Mesodermal cell (in vitro differentiated cells): ENCODE data around the gene CALCOCO2.

Experiments
- H3K27ac ChIP-seq: 2 replicates; pipeline ENCODE4 v1.7.0; 2013; ENCODE audit warnings: mild to moderate bottlenecking, low read depth, low read length, moderate library complexity; ENCODE audit not compliant: severe bottlenecking
- H3K36me3 ChIP-seq: 2 replicates; pipeline ENCODE4 v1.7.1; 2013; ENCODE audit warnings: mild to moderate bottlenecking, low read length, moderate library complexity; ENCODE audit not compliant: control insufficient read depth, insufficient read depth
- H3K4me1 ChIP-seq: one replicate; pipeline ENCODE4 v1.7.1; 2013; ENCODE audit warnings: mild to moderate bottlenecking, low read length; ENCODE audit not compliant: insufficient read depth, control insufficient read depth, poor library complexity, severe bottlenecking
- H3K4me3 ChIP-seq: 2 replicates; pipeline ENCODE4 v1.7.0; 2013; ENCODE audit warnings: low read length, control low read depth, mild to moderate bottlenecking; ENCODE audit not compliant: insufficient read depth, poor library complexity, severe bottlenecking; ENCODE audit errors: extremely low read depth
- H3K9me3 ChIP-seq: 2 replicates; pipeline ENCODE4 v1.7.1; 2013; ENCODE audit warnings: mild to moderate bottlenecking, low read length, moderate library complexity; ENCODE audit not compliant: control insufficient read depth
- WGBS, 2 experiments: methylation state at CpG; one replicate each; pipeline ENCODE4 v1.1.5; 2013; ENCODE audit warnings: missing lambda C conversion rate in 2 of 2; ENCODE audit not compliant: insufficient coverage in 2 of 2; 5-methylcytosine and 5-hydroxymethylcytosine counted together

The CALCOCO2 gene

DNA sequence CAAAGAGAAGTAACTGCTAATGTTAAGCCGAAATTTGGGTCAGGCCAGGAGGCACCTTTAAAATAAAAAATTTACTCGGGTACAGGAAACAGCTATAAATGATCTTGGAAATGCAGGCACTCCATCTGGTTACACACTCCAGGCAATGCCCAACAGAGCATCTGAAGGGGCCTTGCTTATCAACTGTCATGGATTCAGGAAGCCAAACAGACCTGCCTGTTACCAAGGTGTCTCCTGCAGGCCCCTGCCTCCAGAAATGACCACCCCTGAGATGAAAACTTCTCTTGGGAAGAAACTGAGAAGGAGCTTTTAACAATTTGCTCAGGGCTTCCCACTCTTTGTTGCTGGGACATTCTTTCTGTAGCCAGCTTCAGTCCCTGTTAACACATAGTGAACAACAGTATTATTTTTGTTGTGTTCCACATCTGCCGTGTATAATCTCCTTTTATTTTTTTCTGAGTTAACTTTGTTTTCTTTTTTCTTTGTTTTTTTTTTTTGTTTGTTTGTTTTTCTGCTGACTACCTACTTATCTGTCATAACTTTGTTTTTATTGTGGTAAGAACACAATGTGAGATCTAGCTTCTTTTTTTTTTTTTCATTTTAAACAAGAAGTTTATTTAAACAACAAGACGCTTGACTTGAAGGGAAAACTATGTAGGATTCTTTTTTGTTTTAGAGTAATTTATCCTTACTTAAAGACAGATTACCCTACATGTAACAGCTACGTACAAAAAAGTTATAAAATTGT is 43.0 kb downstream of the CALCOCO2 start:
- peak overlapping the region; percentile 43 for H3K27ac ChIP-seq
- H3K4me1 ChIP-seq: peaks cover 10% of the 10 kb centered on the region
- 88 to 92% methylated on average over 2 of the region's 5 CpGs for WGBS, 2 experiments
- H3K9me3 ChIP-seq: no peaks in the 10 kb centered on the region
- H3K36me3 ChIP-seq: no peaks in the 10 kb centered on the region
- no peak overlapping the region for H3K4me3 ChIP-seq

GRCh38 chr17:48878920-48879898 is 48.4 kb downstream of the CALCOCO2 start:
- 36 to 54% methylated on average over 5 to 6 of the region's 12 CpGs for WGBS, 2 experiments
- Histone ChIP-seq H3K4me3 (no peak overlapping the region), H3K36me3 (no peaks in the 10 kb centered on the region)

DNA sequence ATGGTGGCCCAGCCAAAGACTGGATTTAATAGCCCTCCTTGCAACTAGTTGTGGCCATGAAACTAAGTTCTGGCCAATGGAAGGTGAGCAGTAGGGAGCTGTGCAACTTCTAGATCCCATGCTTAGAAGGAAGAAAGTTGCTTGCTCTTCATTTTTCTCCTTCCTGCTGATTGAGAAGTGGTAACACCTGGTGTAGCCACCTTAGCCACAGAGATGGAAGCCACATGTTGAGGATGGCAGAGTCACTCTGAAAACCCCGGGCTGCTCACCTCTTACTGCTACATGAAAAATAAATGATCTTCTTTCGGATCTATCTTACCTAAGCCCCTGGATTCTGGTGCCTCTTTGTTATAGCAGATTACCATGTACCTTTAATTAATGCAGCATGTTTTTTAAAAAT is 51.4 kb downstream of the CALCOCO2 start:
- no peaks in the 10 kb centered on the region for H3K36me3 ChIP-seq
- 100% methylated on average over 1 of the region's 2 CpGs; no CpG with 5 or more reads in 1 of the 2 experiments for WGBS, 2 experiments
- no peak overlapping the region for H3K27ac ChIP-seq
- H3K4me1 ChIP-seq: peaks cover 5% of the 10 kb centered on the region
- H3K4me3 ChIP-seq: no peak overlapping the region
- H3K9me3 ChIP-seq: no peaks in the 10 kb centered on the region

More at GRCh38 chr17:48878920-48879898, 48.4 kb downstream of the CALCOCO2 start:
- Histone ChIP-seq H3K4me1 (no peaks in the 10 kb centered on the region), H3K27ac (no peak overlapping the region), H3K9me3 (no peaks in the 10 kb centered on the region)

DNA sequence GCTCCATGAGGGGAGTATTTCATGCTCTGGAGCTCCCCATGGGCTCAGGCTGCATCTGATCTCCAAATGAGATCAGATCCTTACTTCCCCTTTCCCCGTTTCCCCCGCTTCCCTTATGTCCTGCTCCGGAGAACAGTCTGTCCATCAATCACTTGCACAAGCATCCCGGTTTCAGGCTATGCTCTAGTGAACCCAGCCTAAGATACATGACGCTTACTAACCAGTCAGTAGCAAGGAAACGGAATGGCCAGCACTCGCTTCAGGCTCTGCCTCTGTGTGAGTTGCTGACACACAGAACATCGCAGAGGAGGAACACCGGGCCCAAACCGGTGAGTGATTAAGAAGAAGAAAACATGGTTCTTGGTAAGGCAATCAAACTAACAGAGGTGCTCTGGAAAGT is 52.3 kb downstream of the CALCOCO2 start:
- H3K9me3 ChIP-seq: no peaks in the 10 kb centered on the region

GRCh38 chr17:48890086-48890485 is 59.3 kb downstream of the CALCOCO2 start:
- Histone ChIP-seq H3K4me3 (no peak overlapping the region), H3K9me3 (no peaks in the 10 kb centered on the region), H3K27ac (no peak overlapping the region), H3K4me1 (peaks cover 12% of the 10 kb centered on the region), H3K36me3 (peaks cover 10% of the 10 kb centered on the region)
- WGBS, 2 experiments: 82 to 91% methylated on average over 2 of the region's 2 CpGs

More for the DNA sequence above, 52.3 kb downstream of the CALCOCO2 start:
- 91 to 94% methylated on average over 10 of the region's 10 CpGs for WGBS, 2 experiments
- Histone ChIP-seq H3K27ac (no peak overlapping the region), H3K4me3 (no peak overlapping the region), H3K36me3 (no peaks in the 10 kb centered on the region), H3K4me1 (peaks cover 5% of the 10 kb centered on the region)

DNA sequence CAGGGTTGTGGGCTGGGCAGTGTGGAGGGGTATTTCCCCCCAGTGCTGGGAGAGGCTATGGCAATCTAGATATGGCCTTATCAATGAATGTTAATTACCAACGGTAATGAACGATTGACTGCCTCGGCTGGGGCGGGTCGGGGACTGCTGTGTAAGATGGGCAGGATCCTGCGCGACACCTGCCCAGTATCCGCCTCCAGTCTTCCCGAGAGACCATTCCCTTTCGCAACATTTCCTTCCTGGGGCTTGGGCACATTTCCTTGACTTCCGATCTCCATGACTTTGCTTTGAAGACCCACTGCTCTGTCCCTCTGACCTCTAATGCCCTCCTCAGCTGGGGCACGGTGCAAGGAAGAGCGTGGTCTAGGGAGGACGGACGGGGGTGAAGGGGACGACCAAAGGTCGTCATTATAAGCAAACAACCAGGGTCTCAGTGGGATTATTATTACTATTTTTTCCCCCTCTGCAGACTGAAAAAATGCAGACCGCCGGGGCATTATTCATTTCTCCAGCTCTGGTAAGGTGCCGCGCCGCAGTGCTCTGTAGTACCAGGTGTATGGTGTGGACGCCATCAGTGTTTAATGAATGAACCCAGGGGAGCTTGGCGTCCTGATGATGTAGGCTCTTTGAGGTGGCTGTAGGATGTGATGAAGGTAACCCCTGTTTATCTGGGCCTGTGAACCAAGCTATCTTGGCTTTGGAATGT is 62.3 kb downstream of the CALCOCO2 start:
- H3K27ac ChIP-seq: peak overlapping the region; percentile 79
- H3K9me3 ChIP-seq: no peaks in the 10 kb centered on the region
- 1 to 2% methylated on average over 12 to 16 of the region's 24 CpGs for WGBS, 2 experiments

GRCh38 chr17:48893646-48894508 is 63.0 kb downstream of the CALCOCO2 start:
- Histone ChIP-seq H3K4me3 (peak overlapping the region; percentile 89), H3K4me1 (peaks cover 8% of the 10 kb centered on the region), H3K27ac (no peak overlapping the region), H3K36me3 (peaks cover 40% of the 10 kb centered on the region), H3K9me3 (no peaks in the 10 kb centered on the region)
- WGBS, 2 experiments: 24 to 55% methylated on average over 2 to 3 of the region's 5 CpGs

More for the DNA sequence above, 62.3 kb downstream of the CALCOCO2 start:
- peak overlapping the region; percentile 89 for H3K4me3 ChIP-seq
- peaks cover 8% of the 10 kb centered on the region for H3K4me1 ChIP-seq
- peaks cover 37% of the 10 kb centered on the region for H3K36me3 ChIP-seq

- Histone ChIP-seq H3K27ac (no peak overlapping the region), H3K9me3 (no peaks in the 10 kb centered on the region), H3K4me1 (peaks cover 8% of the 10 kb centered on the region), H3K36me3 (peaks cover 40% of the 10 kb centered on the region), H3K4me3 (no peak overlapping the region)
- WGBS, 2 experiments: 74 to 83% methylated on average over 1 to 2 of the region's 3 CpGs
Measured at GRCh38 chr17:48894886-48895285, 64.1 kb downstream of the CALCOCO2 start.

GRCh38 chr17:48901241-48901640 is 70.4 kb downstream of the CALCOCO2 start:
- H3K4me3 ChIP-seq: no peak overlapping the region
- 86% methylated on average over 1 of the region's 1 CpG; no CpG with 5 or more reads in 1 of the 2 experiments for WGBS, 2 experiments

More at GRCh38 chr17:48901241-48901640, 70.4 kb downstream of the CALCOCO2 start:
- Histone ChIP-seq H3K9me3 (no peaks in the 10 kb centered on the region), H3K27ac (peak overlapping the region; percentile 36), H3K36me3 (peaks cover 20% of the 10 kb centered on the region), H3K4me1 (no peaks in the 10 kb centered on the region)
